WERI-Rb-1 (cell line): ENCODE data around the gene FCRL5.

Experiments
- DNase-seq: peaks from one replicate; pipeline ENCODE4 v3.0.0-alpha.2; 2020
- H3K27ac ChIP-seq: fragments of 250-450 bp; sonication (Bioruptor Pico); 2 replicates; pipeline ENCODE4 v1.5.1; 2020; ENCODE audit warnings: mild to moderate bottlenecking, moderate library complexity
- H3K27me3 ChIP-seq: fragments of 250-450 bp; sonication (Bioruptor Pico); 2 replicates; pipeline ENCODE4 v1.5.1; 2021; ENCODE audit warnings: mild to moderate bottlenecking, low read depth, moderate library complexity; ENCODE audit not compliant: insufficient read depth, severe bottlenecking
- H3K36me3 ChIP-seq: fragments of 250-450 bp; sonication (Bioruptor Pico); 2 replicates; pipeline ENCODE4 v1.5.1; 2020; ENCODE audit warnings: mild to moderate bottlenecking, moderate library complexity
- H3K4me3 ChIP-seq: 2 replicates; pipeline ENCODE4 v1.5.1; 2011; ENCODE audit warnings: low read depth, mild to moderate bottlenecking, control low read depth, low read length
- H3K9me3 ChIP-seq: fragments of 250-450 bp; sonication (Bioruptor Pico); 2 replicates; pipeline ENCODE4 v1.5.1; 2021; ENCODE audit warnings: mild to moderate bottlenecking, moderate library complexity; ENCODE audit not compliant: severe bottlenecking
- TF ChIP-seq, protein P1 (sequence below): IDR thresholded peaks from 2 replicates; pipeline ENCODE4 v1.5.1; 2011; ENCODE audit warnings: low read depth, mild to moderate bottlenecking, control low read depth, inconsistent platforms, low read length

The FCRL5 gene

DNA sequence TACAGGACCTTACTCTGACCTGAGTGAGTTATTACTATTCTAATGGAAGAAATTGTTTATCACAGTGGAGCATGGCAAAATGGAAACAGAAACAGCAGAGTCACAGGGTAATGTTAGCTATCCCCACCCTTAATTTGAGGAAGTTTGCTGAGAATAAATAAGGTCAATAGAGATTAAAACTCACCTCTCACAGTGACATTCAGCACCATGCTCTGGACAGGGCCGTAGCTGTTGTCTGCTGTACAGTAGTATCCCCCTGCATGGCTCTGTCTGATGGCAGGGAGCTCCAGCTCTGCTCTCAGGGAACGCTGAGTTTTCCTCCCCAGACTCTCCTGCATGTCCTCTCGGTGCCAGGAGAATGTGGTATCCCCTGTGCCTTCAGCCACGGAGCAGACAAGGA lies 33.7 kb upstream of the FCRL5 start:
- no peak overlapping the region for H3K27ac ChIP-seq
- no peak for DNase-seq
- H3K36me3 ChIP-seq = no peaks in the 10 kb centered on the region
- H3K27me3 ChIP-seq = no peaks in the 10 kb centered on the region
- H3K4me3 ChIP-seq = no peak overlapping the region
- peaks cover 16% of the 10 kb centered on the region for H3K9me3 ChIP-seq
- TF ChIP-seq, protein P1, sequence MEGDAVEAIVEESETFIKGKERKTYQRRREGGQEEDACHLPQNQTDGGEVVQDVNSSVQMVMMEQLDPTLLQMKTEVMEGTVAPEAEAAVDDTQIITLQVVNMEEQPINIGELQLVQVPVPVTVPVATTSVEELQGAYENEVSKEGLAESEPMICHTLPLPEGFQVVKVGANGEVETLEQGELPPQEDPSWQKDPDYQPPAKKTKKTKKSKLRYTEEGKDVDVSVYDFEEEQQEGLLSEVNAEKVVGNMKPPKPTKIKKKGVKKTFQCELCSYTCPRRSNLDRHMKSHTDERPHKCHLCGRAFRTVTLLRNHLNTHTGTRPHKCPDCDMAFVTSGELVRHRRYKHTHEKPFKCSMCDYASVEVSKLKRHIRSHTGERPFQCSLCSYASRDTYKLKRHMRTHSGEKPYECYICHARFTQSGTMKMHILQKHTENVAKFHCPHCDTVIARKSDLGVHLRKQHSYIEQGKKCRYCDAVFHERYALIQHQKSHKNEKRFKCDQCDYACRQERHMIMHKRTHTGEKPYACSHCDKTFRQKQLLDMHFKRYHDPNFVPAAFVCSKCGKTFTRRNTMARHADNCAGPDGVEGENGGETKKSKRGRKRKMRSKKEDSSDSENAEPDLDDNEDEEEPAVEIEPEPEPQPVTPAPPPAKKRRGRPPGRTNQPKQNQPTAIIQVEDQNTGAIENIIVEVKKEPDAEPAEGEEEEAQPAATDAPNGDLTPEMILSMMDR = no peak

DNA sequence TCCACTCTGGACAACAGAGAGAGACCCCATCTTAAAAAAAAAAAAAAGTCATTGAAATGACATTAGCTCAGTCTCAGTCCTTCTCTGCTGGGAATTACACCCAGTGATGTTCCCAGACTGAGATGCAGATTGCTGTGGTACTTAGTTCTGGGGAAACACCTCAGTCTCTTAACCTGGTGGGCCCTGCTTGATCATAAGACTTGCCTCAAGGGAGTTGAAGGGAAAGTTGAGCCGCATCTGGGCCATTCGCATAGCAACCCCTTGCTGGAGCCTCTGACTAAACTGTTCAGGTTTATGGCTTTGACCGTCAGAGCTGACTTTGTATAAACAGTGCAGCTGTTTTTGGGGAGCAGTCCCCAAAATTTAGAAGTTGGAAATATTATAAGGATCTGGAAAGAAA lies 32.2 kb upstream of the FCRL5 start:
- Histone ChIP-seq H3K36me3 (no peaks in the 10 kb centered on the region), H3K27ac (no peak overlapping the region), H3K27me3 (no peaks in the 10 kb centered on the region), H3K9me3 (peaks cover 16% of the 10 kb centered on the region), H3K4me3 (no peak overlapping the region)
- DNase-seq = no peak
- TF ChIP-seq, protein P1 = no peak

DNA sequence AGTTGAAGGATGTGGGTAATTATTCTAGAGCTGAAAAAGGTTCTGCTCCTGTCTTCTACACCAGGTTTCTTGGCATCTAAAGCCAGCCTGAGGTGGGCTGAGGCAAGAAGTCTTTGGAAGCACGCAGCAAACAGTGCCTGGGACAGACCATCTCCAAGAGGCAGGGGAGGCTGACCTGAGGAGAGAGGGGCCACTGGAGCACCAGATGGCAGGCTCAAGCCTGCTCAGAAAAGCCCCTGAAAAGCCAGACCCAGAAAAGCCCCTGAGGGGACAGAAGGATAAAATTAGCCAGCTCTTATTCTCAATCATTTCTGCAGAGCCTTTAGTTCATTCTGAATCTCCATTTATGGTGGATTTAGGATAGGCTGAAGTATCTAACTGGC lies 28.5 kb upstream of the FCRL5 start:
- peak; percentile 96 for DNase-seq
- Histone ChIP-seq H3K36me3 (no peaks in the 10 kb centered on the region), H3K27ac (peak overlapping the region; percentile 88), H3K27me3 (no peaks in the 10 kb centered on the region), H3K4me3 (peak overlapping the region; percentile 21), H3K9me3 (peaks cover 16% of the 10 kb centered on the region)
- TF ChIP-seq, protein P1 = 0 out of 2 replicates have a peak, but pooled peaks have one; percentile 7

DNA sequence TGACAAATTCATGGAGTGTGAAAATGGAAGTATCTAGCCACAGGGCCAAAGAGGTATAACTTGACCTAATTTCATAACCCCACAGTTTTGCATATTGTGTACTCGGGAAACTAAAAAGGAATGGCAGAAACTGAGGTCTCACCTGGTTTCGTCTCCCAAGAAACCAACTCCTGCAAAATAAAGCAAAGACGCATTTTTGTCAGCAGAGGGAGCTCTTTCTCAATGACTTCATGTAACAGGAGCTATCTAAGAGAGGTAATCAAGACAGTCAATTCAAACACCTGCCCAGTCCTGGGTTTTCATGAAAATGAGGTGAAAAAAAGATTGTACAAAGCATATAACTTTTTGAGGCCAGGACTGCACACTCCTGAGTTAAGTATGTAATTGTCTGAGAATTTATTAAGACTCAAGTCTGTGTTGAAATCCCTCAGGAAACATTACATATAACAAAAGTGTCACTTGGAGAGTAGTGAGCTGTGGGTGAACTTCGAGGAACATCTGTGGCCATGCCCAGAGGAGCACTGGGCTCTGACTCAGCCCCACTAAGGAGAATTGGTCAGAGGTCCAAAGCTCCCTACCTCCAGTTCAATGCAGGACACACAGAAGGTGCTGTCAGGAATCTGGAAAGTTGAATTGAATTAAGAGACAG lies 28.0 kb upstream of the FCRL5 start:
- Histone ChIP-seq H3K27me3 (no peaks in the 10 kb centered on the region), H3K4me3 (peak overlapping the region; percentile 21), H3K27ac (peak overlapping the region; percentile 88), H3K9me3 (peaks cover 16% of the 10 kb centered on the region), H3K36me3 (no peaks in the 10 kb centered on the region)
- TF ChIP-seq, protein P1 = peak; percentile 78
- DNase-seq = peak; percentile 76

GRCh38 chr1:157577420-157577819 lies 25.1 kb upstream of the FCRL5 start:
- Histone ChIP-seq H3K36me3 (no peaks in the 10 kb centered on the region), H3K27ac (peak overlapping the region; percentile 6; the same call in 1 of the 2 replicates), H3K4me3 (no peak overlapping the region), H3K9me3 (no peaks in the 10 kb centered on the region), H3K27me3 (no peaks in the 10 kb centered on the region)
- no peak for DNase-seq
- TF ChIP-seq, protein P1 = no peak

- Histone ChIP-seq H3K9me3 (peaks cover 3% of the 10 kb centered on the region), H3K36me3 (no peaks in the 10 kb centered on the region), H3K4me3 (no peak overlapping the region), H3K27ac (peak overlapping the region; percentile 81), H3K27me3 (no peaks in the 10 kb centered on the region)
- TF ChIP-seq, protein P1 = no peak
- no peak for DNase-seq
Observed at GRCh38 chr1:157575744-157576143, 23.4 kb upstream of the FCRL5 start.
